ENCODE results near the gene SIRPA. TPM values are rescaled to one million over a fixed set of nuclear protein-coding genes. Genes with fewer than 3 reads are reported as not detected.

The SIRPA gene
- total RNA-seq, 3 donors from 2014 or later (not counting 1 experiment from before 2014, with no cell fraction given), result 1.3 to 7.5 (median 2.3) TPM

- peaks cover 12% of the 10 kb centered on the region for H3K4me1 ChIP-seq (ENCODE audit: control insufficient read depth, insufficient read depth, low read length)
These were observed 22.6 kb upstream of the SIRPA start for GRCh38 chr20:1872459-1873097.

GRCh38 chr20:1874450-1875182 is 20.6 kb upstream of the SIRPA start:
- DNase-seq (no peak), ATAC-seq (peak in 1 of 3 donors; percentile 30)
- Mint-ChIP-seq H3K36me3 (no peaks in the 10 kb centered on the region), H3K27me3 (ENCODE audit: low read depth in 2 of 2) (peaks cover 0 to 5% of the 10 kb centered on the region in 2 donors), H3K4me3 (no peak overlapping the region), H3K9me3 (no peaks in the 10 kb centered on the region), H3K27ac (no peak overlapping the region), H3K4me1 (no peaks in the 10 kb centered on the region)
- Histone ChIP-seq H3K27ac (ENCODE audit: low read length) (no peak overlapping the region), H3K36me3 (ENCODE audit: control insufficient read depth, insufficient read depth, low read length) (no peaks in the 10 kb centered on the region), H3K9me3 (ENCODE audit: control insufficient read depth, insufficient read depth, low read length) (no peaks in the 10 kb centered on the region), H3K4me1 (ENCODE audit: control insufficient read depth, insufficient read depth, low read length) (peaks cover 12% of the 10 kb centered on the region), H3K4me3 (ENCODE audit: low read length) (no peak overlapping the region), H3K27me3 (ENCODE audit: control insufficient read depth, insufficient read depth, low read length) (no peaks in the 10 kb centered on the region)
- no peak for TF ChIP-seq CTCF (IDR thresholded peaks at IDR 0.05)
- intact Hi-C loops (cut with micrococcal nuclease), result no loop called here
- WGBS (ENCODE audit: insufficient coverage), result 92% methylated on average over 19 of the region's 19 CpGs

More at GRCh38 chr20:1872459-1873097, 22.6 kb upstream of the SIRPA start:
- Mint-ChIP-seq H3K27me3 (ENCODE audit: low read depth in 2 of 2) (peaks cover 5 to 8% of the 10 kb centered on the region in 2 donors), H3K4me3 (no peak overlapping the region), H3K9me3 (no peaks in the 10 kb centered on the region), H3K27ac (no peak overlapping the region), H3K36me3 (no peaks in the 10 kb centered on the region), H3K4me1 (no peaks in the 10 kb centered on the region)
- H3K27me3 ChIP-seq (ENCODE audit: control insufficient read depth, insufficient read depth, low read length), result no peaks in the 10 kb centered on the region
- no peaks in the 10 kb centered on the region for H3K36me3 ChIP-seq (ENCODE audit: control insufficient read depth, insufficient read depth, low read length)
- intact Hi-C loops (cut with micrococcal nuclease), result no loop called here
- no peak overlapping the region for H3K4me3 ChIP-seq (ENCODE audit: low read length)
- ATAC-seq, result no peak
- H3K27ac ChIP-seq (ENCODE audit: low read length), result no peak overlapping the region
- WGBS (ENCODE audit: insufficient coverage), result 98% methylated on average over 2 of the region's 3 CpGs
- TF ChIP-seq CTCF (IDR thresholded peaks at IDR 0.05), result no peak
- no peaks in the 10 kb centered on the region for H3K9me3 ChIP-seq (ENCODE audit: control insufficient read depth, insufficient read depth, low read length)
- DNase-seq, result no peak

GRCh38 chr20:1875183-1875554 is 20.0 kb upstream of the SIRPA start:
- WGBS (ENCODE audit: insufficient coverage), result 81% methylated on average over 4 of the region's 4 CpGs
- H3K4me3 Mint-ChIP-seq, result no peak overlapping the region
- no peaks in the 10 kb centered on the region for H3K9me3 Mint-ChIP-seq
- no peak overlapping the region for H3K27ac ChIP-seq (ENCODE audit: low read length)
- no peak overlapping the region for H3K4me3 ChIP-seq (ENCODE audit: low read length)
- no peaks in the 10 kb centered on the region for H3K27me3 ChIP-seq (ENCODE audit: control insufficient read depth, insufficient read depth, low read length)
- no peak for TF ChIP-seq CTCF (IDR thresholded peaks at IDR 0.05)
- no peak overlapping the region for H3K27ac Mint-ChIP-seq
- no peaks in the 10 kb centered on the region for H3K36me3 ChIP-seq (ENCODE audit: control insufficient read depth, insufficient read depth, low read length)
- intact Hi-C loops (cut with micrococcal nuclease), result no loop called here
- no peaks in the 10 kb centered on the region for H3K36me3 Mint-ChIP-seq
- DNase-seq (no peak), ATAC-seq (no peak)
- H3K9me3 ChIP-seq (ENCODE audit: control insufficient read depth, insufficient read depth, low read length), result no peaks in the 10 kb centered on the region
- H3K4me1 ChIP-seq (ENCODE audit: control insufficient read depth, insufficient read depth, low read length), result peaks cover 12% of the 10 kb centered on the region
- no peaks in the 10 kb centered on the region for H3K4me1 Mint-ChIP-seq
- H3K27me3 Mint-ChIP-seq (ENCODE audit: low read depth in 2 of 2), result peaks cover 0 to 7% of the 10 kb centered on the region in 2 donors

All from natural killer cell (primary cell).